Lung microvascular endothelial cell (primary cell): ENCODE measurements around the gene NPHP1. TPM values are rescaled to one million over a fixed set of nuclear protein-coding genes. Genes with fewer than 3 reads are reported as not detected.
"Not testable (repeated sequence)": the region's sequence is repeated elsewhere in the genome, so short reads cannot be mapped to it uniquely, and the experiment has no call there.

Experiments
- DNase-seq, 2 donors: peaks; one replicate each; pipeline versions ENCODE4 v3.0.0 to v3.0.0-alpha.2; 2010; ENCODE audit warnings: low read depth in 2 of 2
- total RNA-seq: library from RNA; depleted of rRNA; stranded (reverse); fragments of >200 nt; gene quantifications from 2 replicates; pipeline ENCODE4 v1.2.1, GENCODE V29; 2014

NPHP1 gene
- total RNA-seq, 1 donor from 2014 or later = 0.40 TPM

DNA sequence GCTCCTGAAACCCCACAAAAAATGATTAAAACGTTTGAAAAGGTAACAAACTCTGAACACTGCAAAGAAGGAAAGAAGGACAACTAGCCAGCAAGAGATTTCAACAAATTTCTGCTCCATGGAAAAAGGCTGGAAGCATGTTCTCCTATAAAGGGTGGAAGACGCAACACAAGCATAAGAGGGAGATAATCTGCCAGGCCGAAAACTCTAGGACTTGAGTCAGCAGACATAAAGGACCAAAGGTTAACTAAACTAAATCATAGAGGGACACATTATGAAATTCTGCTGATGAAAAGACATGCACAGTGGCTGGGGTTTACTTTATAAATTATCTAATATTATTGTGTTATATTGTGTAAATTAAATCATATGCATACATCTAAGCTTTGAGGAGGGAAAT is 6.8 kb downstream of the NPHP1 start:
- no peak for DNase-seq

DNA sequence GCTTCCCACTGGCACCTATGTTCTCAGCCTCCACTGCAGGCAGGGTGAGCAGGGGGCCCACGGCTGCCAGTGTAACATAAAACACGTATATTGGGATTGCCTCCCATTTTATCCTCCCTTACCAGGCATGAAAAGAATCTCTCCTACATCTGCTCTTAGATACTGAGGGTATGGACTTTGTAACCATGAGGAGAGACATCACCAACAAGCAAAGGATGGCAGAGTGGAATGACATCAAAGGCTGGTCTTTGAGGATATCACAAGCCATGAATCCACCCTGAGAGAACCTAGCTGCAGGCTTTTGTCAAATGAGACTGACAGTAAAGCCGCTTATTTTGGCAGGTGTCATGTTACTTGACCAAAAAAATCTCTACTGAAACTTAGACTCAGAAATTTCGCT is 7.4 kb downstream of the NPHP1 start:
- no peak for DNase-seq

DNA sequence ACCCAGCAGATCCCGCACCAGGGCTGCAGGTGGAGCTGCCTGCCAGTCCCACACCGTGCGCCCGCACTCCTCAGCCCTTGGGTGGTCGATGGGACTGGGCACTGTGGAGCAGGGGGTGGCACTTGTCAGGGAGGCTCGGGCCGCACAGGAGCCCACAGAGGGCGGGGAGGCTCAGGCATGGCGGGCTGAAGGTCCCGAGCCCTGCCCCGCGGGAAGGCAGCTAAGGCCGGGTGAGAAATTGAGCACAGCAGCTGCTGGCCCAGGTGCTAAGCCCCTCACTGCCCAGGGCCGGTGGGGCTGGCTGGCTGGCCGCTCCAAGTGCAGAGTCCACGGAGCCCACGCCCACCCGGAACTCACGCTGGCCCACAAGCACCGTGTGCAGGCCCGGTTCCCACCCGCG is 14.6 kb downstream of the NPHP1 start:
- not testable (repeated sequence) for DNase-seq

DNA sequence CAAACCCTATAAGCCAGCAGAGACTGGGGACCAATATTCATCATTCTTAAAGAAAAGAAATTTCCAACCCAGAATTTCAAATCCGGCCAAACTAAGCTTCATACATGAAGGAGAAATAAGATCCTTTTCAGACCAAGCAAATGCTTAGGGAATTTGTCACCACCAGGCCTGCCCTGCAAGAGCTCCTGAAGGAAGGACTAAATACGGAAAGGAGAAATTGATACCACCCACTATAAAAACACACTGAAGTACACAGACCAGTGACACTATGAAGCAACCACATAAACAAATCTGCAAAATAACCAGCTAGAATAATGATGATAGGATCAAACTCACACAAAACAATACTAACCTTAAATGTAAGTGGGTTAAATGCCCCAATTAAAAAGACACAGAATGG is 22.4 kb downstream of the NPHP1 start:
- DNase-seq = no peak

DNA sequence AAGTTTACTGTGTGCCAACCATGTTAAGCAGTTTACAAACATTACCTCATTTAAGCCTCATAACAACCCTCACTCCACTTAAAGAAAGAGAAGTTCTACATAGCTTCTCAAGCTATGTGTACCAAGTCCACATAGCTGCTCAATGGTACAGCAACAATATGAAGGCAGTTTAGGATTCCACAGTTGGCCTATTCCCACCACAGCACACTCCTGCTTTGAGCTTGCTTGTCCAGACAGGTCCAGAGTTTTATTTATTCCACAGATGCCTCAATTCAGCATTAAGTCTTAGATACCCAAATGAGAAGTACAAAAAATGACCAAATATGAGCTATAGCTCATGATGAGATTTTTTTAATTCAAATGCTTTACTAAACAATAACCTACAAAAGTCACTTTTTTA is 24.8 kb downstream of the NPHP1 start:
- DNase-seq = no peak

DNA sequence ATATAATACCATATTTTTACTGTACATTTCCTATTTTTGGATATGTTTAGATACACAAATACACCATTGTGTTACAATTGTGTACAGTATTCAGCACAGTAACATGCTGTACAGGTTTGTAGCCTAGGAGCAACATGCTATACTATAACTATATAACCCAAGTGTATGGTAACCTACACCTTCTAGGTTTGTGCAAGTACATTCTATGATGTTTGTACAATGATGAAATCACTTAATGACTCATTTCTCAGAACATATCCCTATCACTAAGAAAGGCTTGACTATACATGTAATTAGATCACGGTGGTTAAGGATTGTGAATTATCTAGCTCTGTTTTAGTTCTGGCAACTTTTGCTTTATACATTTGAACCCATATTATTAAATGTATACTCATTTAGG is 31.3 kb downstream of the NPHP1 start:
- peak in 1 of 2 donors; percentile 23 for DNase-seq

DNA sequence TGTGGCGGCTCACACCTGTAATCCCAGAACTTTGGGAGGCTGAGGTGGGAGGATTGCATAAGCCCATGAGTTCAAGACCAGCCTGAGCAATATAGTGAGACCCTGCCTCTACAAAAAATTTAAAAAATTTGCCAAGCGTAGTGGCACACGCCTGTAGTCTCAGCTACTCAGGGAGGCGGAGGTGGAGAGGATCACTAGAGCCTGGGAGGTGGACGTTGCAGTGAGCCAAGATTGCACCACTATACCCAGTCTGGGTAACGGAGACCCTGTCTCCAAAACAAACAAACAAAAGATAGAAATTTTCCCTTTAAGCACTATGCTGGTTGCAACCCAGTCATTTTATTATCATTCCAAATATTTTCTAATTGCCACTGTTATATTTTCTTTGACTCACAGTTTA is 32.3 kb downstream of the NPHP1 start:
- DNase-seq = no peak

DNA sequence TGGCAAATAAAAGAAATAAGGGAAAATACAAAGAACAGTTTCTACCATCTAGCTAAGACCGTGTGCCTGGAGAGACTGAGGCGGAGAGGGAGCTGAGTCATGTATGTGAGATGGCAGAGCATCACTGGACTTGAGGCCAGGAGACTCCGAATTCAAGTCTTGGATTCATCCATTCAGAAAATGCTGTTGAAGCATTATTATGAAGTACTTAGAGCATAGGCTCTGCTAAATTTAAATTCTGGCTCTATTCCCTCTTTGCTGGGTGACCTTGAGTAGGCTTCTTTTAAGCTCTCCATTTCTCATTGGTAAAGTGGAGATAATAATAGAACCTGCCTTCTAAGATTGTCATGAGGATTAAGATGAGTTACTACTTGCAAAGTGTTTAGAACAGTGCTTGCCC is 34.7 kb downstream of the NPHP1 start:
- DNase-seq = no peak

DNA sequence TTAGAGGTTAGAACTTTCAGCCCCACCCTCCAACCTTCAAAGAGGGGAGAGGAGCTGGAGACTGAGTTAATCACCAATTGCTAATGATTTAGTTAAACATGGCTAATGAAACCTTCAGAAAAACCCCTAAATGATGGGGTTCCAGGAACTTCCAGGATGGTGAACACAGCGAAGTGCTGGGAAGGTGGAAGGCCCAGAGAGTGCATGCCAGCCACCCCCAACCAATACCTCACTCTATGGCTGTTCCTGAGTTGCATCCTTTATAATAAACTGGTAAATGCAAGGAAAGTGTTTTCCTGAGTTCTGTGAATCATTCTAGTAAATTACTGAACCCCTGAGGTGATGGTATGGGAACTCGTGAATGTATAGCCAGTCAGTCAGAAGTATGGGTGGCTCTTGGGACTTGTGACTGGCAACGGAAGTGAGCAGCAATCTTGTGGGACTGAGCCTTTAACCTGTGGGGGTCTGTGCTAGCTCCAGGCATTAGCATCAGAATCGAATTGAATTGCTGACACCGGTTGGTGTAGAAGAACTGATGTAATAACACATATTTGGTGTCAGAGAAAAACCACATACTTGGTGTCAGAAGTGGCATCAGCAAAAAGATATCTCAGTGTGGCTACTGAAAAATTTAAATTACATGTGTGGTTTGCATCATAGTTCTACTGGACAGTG is 37.4 kb downstream of the NPHP1 start:
- DNase-seq = no peak

DNA sequence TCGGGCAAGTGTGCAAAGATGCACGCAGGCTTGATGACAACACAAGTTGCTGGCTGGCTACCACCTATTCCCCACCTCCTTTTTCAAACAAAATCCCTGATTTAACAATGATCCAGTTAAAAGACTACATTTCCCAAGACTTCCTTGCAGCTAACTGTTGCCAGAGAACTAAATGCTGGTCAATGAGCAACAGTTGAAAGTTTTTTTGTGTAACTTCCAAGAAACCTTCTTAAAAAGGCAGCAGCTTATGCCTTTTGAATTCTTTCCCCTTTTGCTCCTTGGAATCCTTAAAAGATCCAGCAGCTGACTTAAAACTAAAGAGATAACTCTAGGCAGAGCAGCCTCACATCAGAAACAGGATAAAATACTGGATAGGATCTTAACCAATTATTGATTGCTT is 38.5 kb downstream of the NPHP1 start:
- DNase-seq = no peak

DNA sequence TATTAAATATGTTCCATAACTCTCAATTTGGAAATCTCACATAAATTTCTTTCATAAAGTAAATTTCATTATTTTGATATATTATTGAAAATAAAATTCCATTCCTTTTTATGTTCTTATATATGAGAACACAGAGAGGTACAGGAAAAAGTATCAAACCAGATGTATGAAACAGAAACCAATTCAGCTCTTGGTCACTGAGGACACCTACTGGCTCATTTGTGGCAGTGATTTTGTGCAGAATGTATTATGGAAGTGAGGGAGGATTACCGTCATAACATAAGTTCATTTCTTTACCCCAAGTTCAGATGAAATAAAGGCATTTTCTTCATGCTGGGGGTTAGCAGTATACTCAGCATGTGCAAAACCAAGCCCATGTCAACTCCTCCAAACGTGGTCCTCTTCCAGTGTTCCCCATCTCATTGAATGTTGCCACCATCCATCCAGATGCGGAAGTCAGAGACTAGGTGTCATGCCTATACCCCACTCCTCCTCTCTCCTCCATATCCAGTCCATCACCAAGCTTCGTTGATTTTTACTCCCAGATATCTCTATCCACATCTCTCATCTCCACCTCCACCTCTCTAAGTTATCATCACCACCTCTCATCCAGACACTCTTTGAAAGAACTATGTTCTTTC is 47.5 kb downstream of the NPHP1 start:
- DNase-seq = peak; percentile 83 to 86

DNA sequence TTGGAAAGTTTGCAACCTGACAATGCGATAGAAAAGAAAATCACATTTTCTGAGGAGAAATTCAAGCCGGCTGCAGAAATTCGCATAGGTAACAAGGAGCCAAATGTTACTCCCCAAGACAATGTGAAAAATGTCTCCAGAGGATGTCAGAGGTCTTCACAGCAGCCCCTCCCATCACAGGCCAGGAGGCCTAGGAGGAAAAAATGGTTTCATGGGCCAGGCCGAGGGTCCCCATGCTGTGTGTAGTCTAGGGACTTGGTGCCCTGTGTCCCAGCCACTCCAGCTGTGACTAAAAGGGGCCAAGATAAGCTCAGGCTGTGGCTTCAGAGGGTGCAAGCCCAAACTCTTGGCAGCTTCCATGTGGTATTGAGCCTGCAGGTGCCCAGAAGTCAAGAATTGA is 50.0 kb downstream of the NPHP1 start:
- not testable (repeated sequence) for DNase-seq

DNA sequence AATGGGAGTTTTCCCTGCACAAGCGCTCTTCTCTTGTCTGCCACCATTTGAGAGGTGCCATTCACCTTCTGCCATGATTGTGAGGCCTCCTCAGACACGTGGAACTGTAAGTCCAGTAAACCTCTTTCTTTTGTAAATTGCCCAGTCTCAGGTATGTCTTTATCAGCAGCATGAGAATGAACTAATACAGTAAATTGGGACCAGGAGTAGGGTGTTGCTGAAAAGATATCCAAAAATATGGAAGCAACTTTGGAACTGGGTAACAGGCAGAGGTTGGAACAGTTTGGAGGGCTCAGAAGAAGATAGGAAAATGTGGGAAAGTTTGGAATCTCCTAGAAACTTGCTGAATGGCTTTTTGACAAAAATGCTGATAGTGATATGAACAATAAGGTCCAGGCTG is 50.6 kb downstream of the NPHP1 start:
- DNase-seq = not testable (repeated sequence)

DNA sequence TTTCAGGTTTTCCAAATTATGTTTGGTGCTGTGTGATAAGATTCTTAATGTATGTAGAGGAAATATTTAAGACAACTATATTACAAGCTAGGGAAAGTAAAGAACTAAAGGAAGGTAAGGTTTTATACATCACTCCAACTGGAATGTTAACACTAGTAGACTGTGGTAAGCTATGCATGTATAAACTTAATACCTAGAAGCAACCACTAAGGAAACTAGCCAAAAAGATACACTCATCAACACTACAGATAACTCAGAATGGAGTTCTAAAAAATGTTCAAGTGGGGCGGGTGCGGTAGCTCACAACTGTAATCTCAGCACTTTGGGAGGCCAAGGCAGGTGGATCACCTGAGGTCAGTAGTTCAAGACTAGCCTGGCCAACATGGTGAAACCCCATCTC is 51.4 kb downstream of the NPHP1 start:
- DNase-seq = no peak

DNA sequence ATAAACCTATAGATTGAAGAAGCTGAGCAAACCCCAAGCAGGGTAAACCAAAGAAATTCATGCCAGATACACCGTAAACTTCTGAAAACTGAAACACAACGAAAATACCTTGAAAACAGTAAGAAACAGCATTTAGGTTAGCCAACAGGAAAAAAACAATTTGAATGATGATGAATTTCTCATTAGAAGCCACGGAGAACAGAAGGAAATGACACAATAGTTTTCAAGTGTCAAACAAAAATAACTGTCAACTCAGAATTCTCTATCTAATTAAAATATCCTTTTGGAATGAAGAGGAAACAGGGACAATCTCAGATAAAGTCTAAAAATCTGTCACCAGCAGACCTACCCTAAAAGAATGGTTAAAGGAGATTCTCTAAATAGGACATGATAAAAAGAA is 51.9 kb downstream of the NPHP1 start:
- peak in 1 of 2 donors; percentile 64 for DNase-seq

DNA sequence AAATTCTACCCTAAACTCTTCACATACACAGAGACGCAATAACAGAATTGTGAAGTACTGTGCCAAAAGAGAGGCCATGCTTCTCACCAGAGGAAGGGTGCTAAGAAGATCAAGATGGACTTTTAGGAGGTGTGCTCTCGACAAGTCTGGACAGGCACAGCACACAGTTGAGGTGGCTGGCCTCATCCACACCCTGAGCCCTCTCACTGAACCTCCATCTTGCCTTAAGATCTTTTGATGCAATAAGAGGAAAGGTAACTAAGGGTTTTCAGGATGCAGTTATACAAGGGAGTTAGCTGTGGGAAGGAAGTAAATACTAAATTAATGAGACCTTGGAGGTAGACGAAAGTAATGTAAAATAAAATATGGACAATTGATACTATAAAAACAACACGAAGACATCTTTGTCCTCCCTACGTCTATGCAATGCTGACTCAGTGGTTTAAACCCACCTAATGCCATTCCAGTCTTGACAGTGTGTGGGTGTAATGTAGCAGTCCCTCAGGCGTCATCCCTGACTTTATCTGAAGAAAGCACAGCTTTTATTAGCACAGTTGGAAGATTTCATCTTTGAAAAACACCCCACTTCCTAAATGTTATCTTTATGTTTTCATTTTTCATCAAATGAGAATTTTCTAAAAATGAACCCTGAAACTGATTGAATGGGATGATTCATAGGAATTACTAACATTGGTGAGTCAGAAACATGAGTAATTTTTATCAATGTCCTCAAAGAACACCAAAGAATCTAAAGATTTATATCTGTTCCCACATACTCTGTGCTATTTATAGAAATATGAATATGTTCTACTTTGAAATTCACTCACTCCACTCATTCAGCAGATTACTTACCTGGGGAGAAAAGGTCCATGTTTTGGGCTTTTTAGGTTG is 55.2 kb downstream of the NPHP1 start:
- DNase-seq = peak; percentile 27 to 81

DNA sequence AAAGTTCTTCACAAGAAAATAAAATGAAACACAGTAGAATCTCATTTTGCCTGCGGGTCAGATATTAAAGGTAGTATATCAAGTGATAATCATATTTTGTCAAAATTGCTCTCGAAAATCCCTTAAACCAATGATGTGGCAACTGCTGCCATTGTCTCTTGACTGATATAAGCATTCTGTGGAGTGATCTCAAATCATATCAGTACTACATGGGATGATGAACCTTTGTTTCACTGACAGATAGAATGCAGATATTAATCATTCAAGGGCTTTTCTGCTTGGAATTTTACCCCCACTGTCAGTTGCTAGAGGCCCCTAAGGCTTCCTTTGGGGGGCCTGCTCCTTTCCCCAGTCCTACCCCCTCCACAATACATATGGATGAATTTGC is 57.9 kb downstream of the NPHP1 start:
- DNase-seq = no peak

DNA sequence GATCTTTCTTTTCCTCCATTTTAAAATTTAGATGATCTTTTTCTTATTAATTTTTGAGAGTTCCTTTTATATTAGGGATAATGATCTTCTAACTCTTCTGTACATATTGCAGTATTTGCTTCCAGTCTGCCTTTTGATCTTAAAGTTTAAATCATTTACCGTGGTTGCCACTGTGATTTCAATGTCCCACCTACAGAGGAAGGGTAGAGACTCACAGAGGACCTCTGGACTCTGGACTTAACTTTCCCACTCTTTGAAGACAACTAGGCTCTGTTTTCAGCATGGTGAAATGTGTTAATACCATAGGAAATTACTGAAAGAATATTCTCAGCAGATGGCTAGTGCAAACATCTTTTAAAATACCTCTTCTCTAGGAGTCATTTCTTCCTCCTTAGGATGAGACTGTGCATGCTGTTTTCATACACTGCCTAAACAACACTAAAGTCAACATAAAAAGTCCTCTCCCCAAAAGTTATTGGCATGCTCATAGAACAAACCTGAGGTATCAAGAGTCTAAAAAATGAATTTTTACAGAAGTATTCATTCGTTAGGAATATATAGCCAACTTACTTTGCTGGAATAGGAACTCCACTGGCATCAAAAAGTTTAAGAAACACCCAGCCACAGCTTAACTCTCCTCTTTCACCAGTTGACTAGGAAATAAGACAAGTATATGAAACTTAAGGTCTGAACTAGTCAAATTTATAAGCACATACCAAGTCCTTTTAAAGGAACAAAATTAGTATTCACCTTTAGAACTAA is 58.4 kb downstream of the NPHP1 start:
- no peak for DNase-seq

DNA sequence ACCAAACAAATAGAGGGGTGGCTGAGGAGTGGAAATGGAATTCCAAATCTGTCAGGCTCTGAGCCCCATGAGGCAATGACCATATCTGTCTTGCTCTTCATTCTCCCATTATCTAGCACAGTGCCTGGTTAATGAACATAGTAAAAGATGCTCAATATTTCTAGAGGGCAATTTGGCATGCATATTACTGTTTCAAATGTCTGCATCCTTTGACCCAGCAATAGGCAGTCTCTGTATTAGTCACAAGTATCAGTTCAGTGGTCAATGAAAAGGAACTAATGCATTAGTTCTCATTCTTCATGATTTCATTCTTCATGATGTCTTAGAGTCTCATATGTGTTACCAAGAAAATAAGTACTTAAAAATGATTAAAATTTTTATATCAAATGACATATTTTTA is 60.8 kb downstream of the NPHP1 start:
- DNase-seq = no peak

DNA sequence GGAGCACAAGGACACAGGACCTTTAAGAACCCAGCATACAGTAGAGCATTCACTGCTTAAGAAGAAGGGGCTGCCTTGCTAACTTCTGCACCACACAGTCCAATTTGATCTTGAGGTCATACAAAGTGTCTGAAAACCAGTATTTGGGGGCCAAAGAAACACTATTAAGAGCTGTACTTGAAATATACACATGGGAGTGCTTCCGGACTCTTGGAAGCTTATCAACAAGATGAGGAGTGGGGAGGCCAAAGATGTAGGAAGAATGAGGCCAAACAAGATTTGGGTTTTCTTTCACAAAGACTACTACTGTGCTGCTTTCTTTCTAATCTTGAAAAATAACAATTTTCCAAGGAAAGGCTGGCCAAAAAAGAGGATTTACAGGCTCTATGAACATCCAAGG is 64.4 kb downstream of the NPHP1 start:
- DNase-seq = no peak

DNA sequence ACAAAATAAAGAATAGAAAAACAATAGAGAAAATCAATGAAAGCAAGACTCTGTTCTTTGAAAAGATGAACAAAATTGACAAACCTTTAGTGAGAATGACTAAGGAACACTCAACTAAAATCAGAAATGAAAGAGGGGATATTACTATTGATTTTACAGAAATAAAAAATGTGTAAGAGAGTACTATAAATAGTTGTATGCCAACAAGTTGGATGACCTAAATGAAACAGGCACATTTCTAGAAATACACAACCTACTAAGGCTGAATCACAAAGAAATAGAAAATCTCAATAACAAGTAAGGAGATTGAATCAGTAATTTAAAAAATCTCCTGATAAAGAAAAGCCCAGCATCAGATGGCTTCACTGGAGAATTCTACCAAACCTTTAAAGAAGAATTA is 70.8 kb downstream of the NPHP1 start:
- DNase-seq = no peak

DNA sequence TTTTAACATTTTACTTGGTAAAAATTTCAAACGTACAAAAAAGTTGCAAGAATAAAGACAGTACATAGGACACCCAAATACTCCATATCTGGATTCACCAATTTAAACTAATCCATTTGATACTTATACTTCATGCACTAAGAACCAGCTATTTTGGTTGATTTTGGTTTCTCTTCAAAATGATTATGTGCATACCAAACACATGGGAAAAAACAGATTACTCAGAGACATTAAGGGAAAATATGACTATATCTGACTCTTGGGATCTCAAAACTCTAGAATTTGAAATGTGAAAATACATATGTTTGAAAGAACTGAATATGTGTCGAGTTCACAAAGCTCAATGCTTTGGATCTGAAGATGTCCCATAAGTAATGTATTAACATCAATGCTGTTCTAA is 73.6 kb downstream of the NPHP1 start:
- no peak for DNase-seq
